CD4-positive, alpha-beta T cell treated with Interleukin-21 for 1 hour (primary cell): ENCODE data around the gene DNAJC1.
"Not testable (repeated sequence)": the region's sequence is repeated elsewhere in the genome, so short reads cannot be mapped to it uniquely, and the experiment has no call there.

Experiments used
- DNase-seq: peaks from one replicate; pipeline ENCODE4 v3.0.0-alpha.2; 2020

DNAJC1 gene

GRCh38 chr10:21822273-21822672 is 181.3 kb downstream of the DNAJC1 start:
- not testable (repeated sequence) for DNase-seq

GRCh38 chr10:21820952-21821351 is 182.6 kb downstream of the DNAJC1 start:
- DNase-seq, result no peak

GRCh38 chr10:21818416-21818815 is 185.1 kb downstream of the DNAJC1 start:
- DNase-seq, result not testable (repeated sequence)

DNA sequence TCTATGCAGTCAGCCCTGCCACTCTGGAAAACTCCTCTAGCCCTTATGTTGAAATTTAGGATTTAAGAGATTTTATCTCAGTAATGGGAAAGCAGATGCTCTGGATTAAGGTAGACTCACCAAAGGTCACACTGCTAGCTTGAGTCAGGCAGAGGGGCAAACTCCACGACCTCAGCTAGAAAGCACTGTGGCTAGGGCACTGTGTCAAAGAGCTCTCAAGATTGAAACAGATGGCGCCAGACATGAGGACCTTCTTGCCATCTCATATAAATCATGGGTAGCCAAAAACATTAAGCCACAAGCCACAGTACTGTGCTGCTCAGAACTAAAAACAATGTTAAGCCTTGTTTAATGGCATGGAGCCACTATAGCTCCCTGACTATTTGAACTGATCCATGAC is 188.7 kb downstream of the DNAJC1 start:
- no peak for DNase-seq

- no peak for DNase-seq
Measured at GRCh38 chr10:21813946-21814345, 189.6 kb downstream of the DNAJC1 start.

DNA sequence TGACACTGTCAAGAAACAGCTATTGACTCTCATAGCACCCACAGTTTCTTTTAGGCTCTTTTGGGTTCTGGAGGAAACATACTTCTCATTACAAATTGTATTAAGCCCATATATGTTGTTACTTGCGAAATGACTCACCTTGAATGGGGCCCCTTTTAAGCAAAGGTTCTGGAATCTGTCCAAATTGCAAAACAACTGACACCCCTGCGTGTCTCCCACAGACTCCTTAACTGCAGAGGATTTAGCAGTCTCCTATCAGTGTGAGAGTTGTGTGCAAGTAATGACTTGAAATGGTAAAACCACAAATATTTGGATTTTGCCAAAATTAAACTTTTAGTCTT is 192.3 kb downstream of the DNAJC1 start:
- no peak for DNase-seq

DNA sequence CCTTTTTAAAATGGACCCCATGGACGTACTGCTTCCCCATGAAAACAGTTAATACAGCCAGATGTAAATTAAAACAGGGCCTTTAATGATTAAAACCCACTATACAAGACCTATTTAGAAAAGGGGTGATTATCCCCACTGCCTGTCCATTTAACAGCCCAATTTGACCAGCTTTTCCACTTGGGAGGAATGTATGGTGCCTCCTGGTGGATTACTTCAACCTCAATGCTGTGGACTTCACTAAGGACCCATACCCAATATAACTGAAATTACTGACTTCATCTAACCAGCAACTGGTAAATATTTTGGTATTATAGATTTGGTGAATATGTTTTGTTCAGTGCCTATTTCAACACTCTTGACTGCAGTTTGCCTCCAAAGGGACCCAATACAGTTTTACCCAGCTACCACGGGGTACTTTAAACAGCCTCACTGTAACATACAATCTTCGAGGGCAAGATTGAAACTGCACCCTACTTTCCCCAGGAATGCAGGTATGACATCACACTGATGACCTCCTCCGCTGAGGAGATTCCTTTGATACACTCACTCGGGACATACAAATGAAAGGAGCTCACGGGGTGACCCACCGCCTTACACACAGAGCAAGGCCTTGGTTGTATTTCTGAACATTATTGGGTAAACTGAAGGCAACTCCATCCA is 192.8 kb downstream of the DNAJC1 start:
- no peak for DNase-seq

- DNase-seq, result no peak
Measured at GRCh38 chr10:21808550-21808949, 195.0 kb downstream of the DNAJC1 start.

GRCh38 chr10:21807180-21807579 is 196.3 kb downstream of the DNAJC1 start:
- DNase-seq, result no peak

DNA sequence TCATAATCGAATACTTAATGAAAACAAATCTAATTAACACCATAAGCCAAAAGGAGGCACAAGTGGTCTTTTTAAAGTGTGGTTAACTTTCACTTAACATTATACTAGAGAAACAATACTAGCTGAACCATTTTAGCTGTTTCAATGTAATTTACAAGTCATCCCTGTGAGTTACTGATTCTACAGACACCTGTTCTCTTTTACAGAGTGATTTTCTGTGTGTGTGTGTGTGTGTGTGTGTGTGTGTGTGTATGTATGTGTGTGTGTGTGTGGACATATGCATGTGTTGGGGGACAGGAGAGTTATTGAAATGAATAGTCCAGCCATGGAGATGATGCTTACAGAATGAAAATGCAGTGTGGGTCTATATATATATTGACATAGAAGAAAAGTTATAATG is 200.2 kb downstream of the DNAJC1 start:
- no peak for DNase-seq

- DNase-seq, result no peak
Measured at GRCh38 chr10:21801609-21802008, 201.9 kb downstream of the DNAJC1 start.

DNA sequence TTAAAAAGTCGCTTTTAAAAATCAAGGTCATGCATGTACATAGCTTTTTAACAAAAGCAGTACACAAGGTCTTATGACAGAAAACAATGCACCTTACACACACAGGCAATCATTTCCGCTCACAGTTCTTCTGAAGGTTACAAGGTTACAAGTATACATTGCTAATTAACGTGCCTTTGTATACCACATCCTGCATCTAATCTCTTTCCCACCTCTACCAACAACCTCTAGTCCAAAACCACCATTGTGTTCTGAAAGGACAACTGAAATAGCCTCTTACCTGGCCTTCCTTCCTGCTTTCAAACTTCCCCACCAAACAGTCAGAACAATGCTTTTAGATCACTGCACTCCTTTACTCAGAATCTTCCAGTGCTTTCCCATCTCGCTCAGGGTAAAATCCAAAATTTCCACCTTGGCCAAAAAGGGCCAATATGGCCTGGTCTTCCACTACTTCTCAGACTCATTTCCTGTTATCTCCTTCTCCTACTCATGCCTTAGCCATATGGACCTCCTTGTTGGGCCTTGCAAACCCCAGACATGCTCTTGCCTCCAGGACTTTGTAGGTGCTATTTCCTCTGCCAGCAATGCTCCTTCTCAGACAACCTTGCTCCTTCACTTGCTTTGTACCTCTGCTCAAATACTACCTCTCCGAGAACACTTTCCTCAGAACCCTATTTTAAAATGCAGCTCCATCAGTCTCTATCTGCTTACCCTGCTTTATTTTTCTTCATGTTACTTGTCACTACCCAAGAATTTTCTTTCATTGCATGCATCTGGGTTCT is 205.4 kb downstream of the DNAJC1 start:
- peak; percentile 13 for DNase-seq

- DNase-seq, result no peak
Measured at GRCh38 chr10:21797533-21797932, 206.0 kb downstream of the DNAJC1 start.

GRCh38 chr10:21791276-21791675 is 212.3 kb downstream of the DNAJC1 start:
- DNase-seq, result no peak

DNA sequence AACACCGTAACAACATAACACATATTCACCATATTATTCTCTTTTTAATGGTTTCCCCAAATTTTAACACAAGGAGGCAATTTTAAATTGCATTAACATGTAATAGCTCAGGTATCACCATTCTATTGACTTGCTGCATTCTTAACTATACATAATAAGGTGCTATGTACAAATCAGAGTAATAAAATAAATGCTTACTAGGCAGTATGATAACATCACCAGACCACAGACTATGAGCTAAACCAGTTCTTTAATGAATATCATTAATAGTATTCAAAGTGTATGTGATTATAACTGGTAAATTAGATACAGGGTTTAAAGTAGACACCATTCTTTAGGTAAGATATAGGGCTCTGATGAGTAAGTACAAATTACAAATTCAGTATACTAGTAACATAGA is 226.6 kb downstream of the DNAJC1 start:
- DNase-seq, result no peak

- no peak for DNase-seq
Measured at GRCh38 chr10:21771219-21771618, 232.3 kb downstream of the DNAJC1 start.

GRCh38 chr10:21769041-21769440 is 234.5 kb downstream of the DNAJC1 start:
- no peak for DNase-seq

GRCh38 chr10:21764466-21765189 is 238.9 kb downstream of the DNAJC1 start:
- DNase-seq, result peak; percentile 35

DNA sequence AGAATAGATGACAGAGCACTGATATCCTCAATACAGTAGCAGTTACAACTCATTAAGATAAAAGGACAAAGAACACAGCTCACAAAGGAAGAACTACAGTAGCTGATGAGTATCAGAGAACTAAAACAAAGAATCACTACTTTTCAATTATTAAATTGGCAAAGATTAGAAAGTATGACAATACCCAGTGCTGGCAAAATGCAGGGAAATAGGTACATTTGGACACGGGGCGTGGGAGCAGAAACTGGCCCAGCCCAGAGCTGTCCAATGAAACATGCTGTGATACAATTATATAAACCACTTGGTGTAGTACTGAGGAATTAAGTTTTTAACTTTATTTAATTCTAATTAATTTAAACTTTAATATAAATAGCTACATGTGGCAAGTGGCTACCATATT is 243.2 kb downstream of the DNAJC1 start:
- no peak for DNase-seq

GRCh38 chr10:21759232-21759631 is 244.3 kb downstream of the DNAJC1 start:
- no peak for DNase-seq

DNA sequence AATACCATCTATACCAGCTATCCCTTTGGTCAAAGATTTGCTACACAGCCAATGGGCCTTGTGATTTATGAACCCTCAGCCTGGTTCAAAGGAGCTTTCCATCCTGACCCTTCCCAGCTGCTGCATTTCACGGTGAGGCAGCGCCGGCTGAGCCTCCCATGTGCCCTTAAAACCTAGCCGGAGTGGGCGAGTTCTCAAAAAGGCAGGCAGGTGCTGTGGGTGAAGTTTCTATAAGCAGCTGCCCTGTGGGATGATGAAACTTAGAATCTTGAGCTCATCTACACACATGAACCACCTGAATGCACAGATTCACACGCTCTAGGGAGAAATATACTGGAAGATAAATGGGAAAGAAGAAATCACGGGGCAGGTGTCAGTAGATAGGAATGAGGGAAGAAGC is 244.8 kb downstream of the DNAJC1 start:
- no peak for DNase-seq

- DNase-seq, result no peak
Measured at GRCh38 chr10:21758239-21758638, 245.3 kb downstream of the DNAJC1 start.

- no peak for DNase-seq
Measured at GRCh38 chr10:21757185-21757901, 246.2 kb downstream of the DNAJC1 start.
